ENCODE measurements around the gene MYL10. TPM values are rescaled to one million over a fixed set of nuclear protein-coding genes. Genes with fewer than 3 reads are reported as not detected.
"Not testable (repeated sequence)": the region's sequence is repeated elsewhere in the genome, so short reads cannot be mapped to it uniquely, and the experiment has no call there.

MYL10 gene
- total RNA-seq, 1 experiment from 2014 or later, result not detected

- H3K9me3 ChIP-seq (ENCODE audit: control insufficient read depth in 1 of 2, insufficient read depth in 1 of 2, low read depth in 1 of 2, low read length in 2 of 2); BruUV-seq (replicated peaks); H3K9ac ChIP-seq (ENCODE audit: low read length); ATAC-seq; RAD21 ChIA-PET (ENCODE audit: low non-redundant PET in 1 of 2, low total read pairs in 2 of 2, uncharacterized antibody in 2 of 2, unreplicated experiment in 2 of 2); intact Hi-C loops (cut with micrococcal nuclease); POLR2A ChIA-PET; H3K27me3 ChIP-seq (ENCODE audit: insufficient read depth, low read length); CTCF ChIA-PET; H3K36me3 ChIP-seq (ENCODE audit: control insufficient read depth in 1 of 2, insufficient read depth in 2 of 2, low read length in 2 of 2); H3K27ac ChIP-seq (ENCODE audit: low read depth, low read length); H3K9me2 ChIP-seq (ENCODE audit: insufficient read depth); H3K79me2 ChIP-seq (ENCODE audit: insufficient read depth, low read length); H3K4me2 ChIP-seq (ENCODE audit: low read length); H2AFZ ChIP-seq (ENCODE audit: low read depth, low read length, poor library complexity, severe bottlenecking); H3K4me3 ChIP-seq (replicated peaks in 1 of 2; ENCODE audit: low read depth in 1 of 2, low read length in 2 of 2); H4K20me1 ChIP-seq (ENCODE audit: insufficient read depth); DNase-seq (ENCODE audit: low read depth, low spot score): not testable (repeated sequence)
- H3K4me1 ChIP-seq (ENCODE audit: control insufficient read depth in 1 of 2, insufficient read depth in 2 of 2, low read length in 2 of 2), result peaks cover 15 to 21% of the 10 kb centered on the region in 2 experiments
Measured at GRCh38 chr7:101604934-101605332, 24.2 kb downstream of the MYL10 start.

DNA sequence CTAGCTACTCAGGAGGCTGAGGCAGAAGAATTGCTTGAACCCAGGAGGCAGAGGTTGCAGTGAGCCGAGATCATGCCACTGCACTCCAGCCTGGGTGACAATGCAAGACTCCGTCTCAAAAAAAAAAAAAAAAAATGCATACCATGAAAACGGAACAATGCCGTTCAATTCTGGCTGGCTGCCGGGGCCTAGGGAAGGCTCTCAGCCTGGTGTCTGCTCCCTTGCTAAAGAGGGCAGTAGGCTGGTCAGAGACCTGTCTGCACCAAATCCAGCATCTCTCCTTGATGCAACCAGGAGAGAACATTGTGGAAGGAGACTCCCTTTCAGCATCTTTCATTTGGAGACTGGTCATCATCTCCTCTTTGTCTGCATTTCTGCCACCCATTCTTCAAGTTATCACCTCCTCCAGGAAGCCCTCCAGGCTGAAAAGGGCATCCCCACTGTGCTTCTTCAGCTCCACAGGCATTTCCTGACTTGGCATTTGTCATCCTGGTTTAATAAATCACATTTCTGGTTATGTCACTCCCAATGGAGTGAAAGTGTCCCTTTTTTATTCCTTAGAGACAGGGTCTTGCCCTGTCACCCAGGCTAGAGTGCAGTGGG lies 24.7 kb downstream of the MYL10 start:
- ChIA-PET CTCF (no interaction called here), RAD21 (ENCODE audit: low non-redundant PET in 1 of 2, low total read pairs in 2 of 2, uncharacterized antibody in 2 of 2, unreplicated experiment in 2 of 2) (no interaction called here), POLR2A (no interaction called here)
- ATAC-seq (no peak), DNase-seq (ENCODE audit: low read depth, low spot score) (no peak)
- H3K36me3 ChIP-seq (ENCODE audit: control insufficient read depth in 1 of 2, insufficient read depth in 2 of 2, low read length in 2 of 2), result no peaks in the 10 kb centered on the region
- H2AFZ ChIP-seq (ENCODE audit: low read depth, low read length, poor library complexity, severe bottlenecking), result no peak overlapping the region
- no TSS peak for BruUV-seq (replicated peaks)
- H3K4me3 ChIP-seq (replicated peaks in 1 of 2; ENCODE audit: low read depth in 1 of 2, low read length in 2 of 2), result no peak overlapping the region
- no peaks in the 10 kb centered on the region for H3K79me2 ChIP-seq (ENCODE audit: insufficient read depth, low read length)
- H3K4me1 ChIP-seq (ENCODE audit: control insufficient read depth in 1 of 2, insufficient read depth in 2 of 2, low read length in 2 of 2), result peaks cover 15 to 23% of the 10 kb centered on the region in 2 experiments
- H3K27me3 ChIP-seq (ENCODE audit: insufficient read depth, low read length), result no peaks in the 10 kb centered on the region
- H3K27ac ChIP-seq (ENCODE audit: low read depth, low read length), result no peak overlapping the region
- H3K4me2 ChIP-seq (ENCODE audit: low read length), result no peak overlapping the region
- H3K9ac ChIP-seq (ENCODE audit: low read length), result no peak overlapping the region
- H3K9me2 ChIP-seq (ENCODE audit: insufficient read depth), result no peaks in the 10 kb centered on the region
- H4K20me1 ChIP-seq (ENCODE audit: insufficient read depth), result no peaks in the 10 kb centered on the region
- no peaks in the 10 kb centered on the region for H3K9me3 ChIP-seq (ENCODE audit: control insufficient read depth in 1 of 2, insufficient read depth in 1 of 2, low read depth in 1 of 2, low read length in 2 of 2)
- no peak for TF ChIP-seq ZNF274 (IDR thresholded peaks at IDR 0.05; ENCODE audit: low read depth, low read length)
- intact Hi-C loops (cut with micrococcal nuclease), result no loop called here
